Measurements from ENCODE around the gene CADPS.

The CADPS gene

GRCh38 chr3:62496503-62496902 lies 378.7 kb downstream of the CADPS start:
- no peak overlapping the region for H3K27ac ChIP-seq
- TF ChIP-seq ZFX (IDR thresholded peaks at IDR 0.05; ENCODE audit: borderline replicate concordance): no peak
- TF ChIP-seq, protein P1, sequence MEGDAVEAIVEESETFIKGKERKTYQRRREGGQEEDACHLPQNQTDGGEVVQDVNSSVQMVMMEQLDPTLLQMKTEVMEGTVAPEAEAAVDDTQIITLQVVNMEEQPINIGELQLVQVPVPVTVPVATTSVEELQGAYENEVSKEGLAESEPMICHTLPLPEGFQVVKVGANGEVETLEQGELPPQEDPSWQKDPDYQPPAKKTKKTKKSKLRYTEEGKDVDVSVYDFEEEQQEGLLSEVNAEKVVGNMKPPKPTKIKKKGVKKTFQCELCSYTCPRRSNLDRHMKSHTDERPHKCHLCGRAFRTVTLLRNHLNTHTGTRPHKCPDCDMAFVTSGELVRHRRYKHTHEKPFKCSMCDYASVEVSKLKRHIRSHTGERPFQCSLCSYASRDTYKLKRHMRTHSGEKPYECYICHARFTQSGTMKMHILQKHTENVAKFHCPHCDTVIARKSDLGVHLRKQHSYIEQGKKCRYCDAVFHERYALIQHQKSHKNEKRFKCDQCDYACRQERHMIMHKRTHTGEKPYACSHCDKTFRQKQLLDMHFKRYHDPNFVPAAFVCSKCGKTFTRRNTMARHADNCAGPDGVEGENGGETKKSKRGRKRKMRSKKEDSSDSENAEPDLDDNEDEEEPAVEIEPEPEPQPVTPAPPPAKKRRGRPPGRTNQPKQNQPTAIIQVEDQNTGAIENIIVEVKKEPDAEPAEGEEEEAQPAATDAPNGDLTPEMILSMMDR (IDR thresholded peaks at IDR 0.05): no peak

- H3K27ac ChIP-seq: no peak overlapping the region
- TF ChIP-seq ZFX (IDR thresholded peaks at IDR 0.05; ENCODE audit: borderline replicate concordance): no peak
- TF ChIP-seq, protein P1 (IDR thresholded peaks at IDR 0.05): peak; percentile 48
These were observed 382.0 kb downstream of the CADPS start for GRCh38 chr3:62493109-62493801.

DNA sequence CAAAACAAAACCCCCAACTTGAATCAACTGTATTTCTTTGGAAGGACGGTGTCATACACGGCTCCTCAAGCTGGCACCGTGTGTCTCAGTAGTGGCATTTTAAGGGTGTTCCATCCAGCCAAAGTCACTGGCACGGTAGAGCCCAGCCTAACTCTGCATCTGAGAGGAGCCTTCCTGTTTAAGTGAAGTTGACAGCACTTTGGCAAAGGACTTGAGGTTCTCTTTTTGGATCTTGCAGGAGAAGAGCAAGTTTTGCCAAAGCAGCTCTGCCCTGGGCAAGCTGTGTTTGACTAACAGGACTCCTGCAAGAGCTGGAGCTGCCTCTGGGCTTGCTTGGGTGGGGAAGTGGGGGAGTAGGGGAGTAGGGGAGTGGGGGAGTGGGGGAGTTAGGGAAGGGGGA lies 392.3 kb downstream of the CADPS start:
- H3K27ac ChIP-seq: no peak overlapping the region
- TF ChIP-seq, protein P1 (IDR thresholded peaks at IDR 0.05): no peak
- TF ChIP-seq ZFX (IDR thresholded peaks at IDR 0.05; ENCODE audit: borderline replicate concordance): no peak

DNA sequence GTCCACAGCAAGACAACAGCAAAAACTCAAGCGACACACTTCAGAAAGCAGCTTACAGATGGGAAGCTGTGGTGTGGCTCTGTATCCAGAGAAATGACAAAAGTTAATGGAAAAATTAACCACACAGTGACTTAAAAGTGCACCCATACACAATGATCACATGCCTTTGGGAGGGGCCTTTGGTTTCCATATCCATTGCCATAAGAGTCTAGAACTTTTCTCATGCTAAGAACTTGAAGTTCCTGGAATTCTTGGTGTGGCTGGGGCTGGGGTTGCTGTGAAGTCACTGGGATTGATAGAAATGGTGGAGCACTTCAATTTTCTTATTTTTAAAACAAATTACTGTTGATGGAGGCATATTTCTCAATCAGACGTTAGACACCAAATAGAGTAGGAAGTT lies 393.3 kb downstream of the CADPS start:
- no peak for TF ChIP-seq ZFX (IDR thresholded peaks at IDR 0.05; ENCODE audit: borderline replicate concordance)
- TF ChIP-seq, protein P1 (IDR thresholded peaks at IDR 0.05): no peak
- H3K27ac ChIP-seq: no peak overlapping the region

- TF ChIP-seq, protein P1 (IDR thresholded peaks at IDR 0.05): no peak
- no peak for TF ChIP-seq ZFX (IDR thresholded peaks at IDR 0.05; ENCODE audit: borderline replicate concordance)
- no peak overlapping the region for H3K27ac ChIP-seq
These were observed 395.2 kb downstream of the CADPS start for GRCh38 chr3:62480056-62480455.

GRCh38 chr3:62479326-62479725 lies 395.9 kb downstream of the CADPS start:
- H3K27ac ChIP-seq: no peak overlapping the region
- TF ChIP-seq, protein P1 (IDR thresholded peaks at IDR 0.05): no peak
- no peak for TF ChIP-seq ZFX (IDR thresholded peaks at IDR 0.05; ENCODE audit: borderline replicate concordance)

GRCh38 chr3:62475306-62475705 lies 399.9 kb downstream of the CADPS start:
- H3K27ac ChIP-seq: no peak overlapping the region
- TF ChIP-seq, protein P1 (IDR thresholded peaks at IDR 0.05): no peak
- TF ChIP-seq ZFX (IDR thresholded peaks at IDR 0.05; ENCODE audit: borderline replicate concordance): no peak

All from 22Rv1 (cell line).